HCT116 (cell line): ENCODE data around the gene CDKN1C. TPM values are rescaled to one million over a fixed set of nuclear protein-coding genes. Genes with fewer than 3 reads are reported as not detected.
A peak's percentile ranks its signal among the peaks of the same experiment; 100 is the strongest.

Experiments
- ATAC-seq: fragments of 200-7000 bp; cut with Tn5 transposase; 2 replicates; pipeline ENCODE4 v1.9.1; 2020; ENCODE audit warnings: mild to moderate bottlenecking, moderate library complexity
- Bru-seq: library from RNA; stranded (reverse); fragments of 400-500 nt; gene quantifications from one replicate; lab custom pipeline; 2021; lab: Mats Ljungman, UMichigan
- BruChase-seq, 2 experiments: library from RNA; stranded (reverse); fragments of 400-500 nt; gene quantifications; one replicate each; lab custom pipeline; 2021; lab: Mats Ljungman, UMichigan
- BruUV-seq: library from RNA; stranded (reverse); fragments of 400-500 nt; replicated peaks from 2 replicates; lab custom pipeline; 2021; lab: Mats Ljungman, UMichigan
- CTCF ChIA-PET: fragments of 300-600 bp; sonication (Branson Sonifier 250); formaldehyde crosslinking; loops from one replicate; lab custom pipeline; 2021; ENCODE audit warnings: antibody characterized with exemption; lab: Charles Lee
- POLR2A ChIA-PET: fragments of 300-600, 350-600 bp; sonication (Branson Sonifier 250); formaldehyde crosslinking; loops from one replicate; lab custom pipeline; 2021; ENCODE audit warnings: antibody characterized with exemption; lab: Charles Lee
- RAD21 ChIA-PET, 2 experiments: fragments of 300-600 bp; sonication (Branson Sonifier 250); formaldehyde crosslinking; loops; one replicate each; lab custom pipeline; 2023; ENCODE audit warnings: low total read pairs in 2 of 2; ENCODE audit not compliant: uncharacterized antibody in 2 of 2, unreplicated experiment in 2 of 2, low non-redundant PET in 1 of 2; lab: Charles Lee
- DNase-seq: peaks from one replicate; pipeline ENCODE4 v3.0.0-alpha.2; 2010; ENCODE audit warnings: low read depth, low spot score
- H2AFZ ChIP-seq: fragments of 200-600 bp; shearing (Covaris generic), sonication (generic); 2 replicates; pipeline ENCODE4 v1.6.1; 2017; ENCODE audit warnings: low read depth, mixed run types, mixed read lengths, antibody characterized with exemption, low read length; ENCODE audit not compliant: poor library complexity, severe bottlenecking
- H3K27ac ChIP-seq: 2 replicates; pipeline ENCODE4 v1.5.1; 2012; ENCODE audit warnings: low read depth, low read length
- H3K27me3 ChIP-seq: fragments of 200-600 bp; sonication (generic); 2 replicates; pipeline ENCODE4 v1.6.1; 2016; ENCODE audit warnings: mixed run types, low read length, mixed read lengths; ENCODE audit not compliant: insufficient read depth
- H3K36me3 ChIP-seq, 2 experiments: fragments of 200-500 bp in 1 of 2; fragments of 200-600 bp in 1 of 2; sonication (Bioruptor generic) in 1 of 2; sonication (generic) in 1 of 2; 2 replicates each; pipeline versions ENCODE4 v1.5.1 to v1.6.1; 2014 to 2016; ENCODE audit warnings: low read length in 2 of 2, inconsistent platforms in 1 of 2, mixed read lengths in 1 of 2, mixed run types in 1 of 2; ENCODE audit not compliant: insufficient read depth in 2 of 2, control insufficient read depth in 1 of 2
- H3K4me1 ChIP-seq, 2 experiments: fragments of 200-600 bp in 1 of 2; sonication (generic) in 1 of 2; 2 replicates each; pipeline versions ENCODE4 v1.5.1 to v1.6.1; 2012 to 2017; ENCODE audit warnings: low read length in 2 of 2, inconsistent platforms in 1 of 2, mild to moderate bottlenecking in 1 of 2, mixed read lengths in 1 of 2, mixed run types in 1 of 2, moderate library complexity in 1 of 2; ENCODE audit not compliant: insufficient read depth in 2 of 2, control insufficient read depth in 1 of 2
- H3K4me2 ChIP-seq: fragments of 200-600 bp; sonication (generic); 2 replicates; pipeline ENCODE4 v1.6.1; 2017; ENCODE audit warnings: mixed run types, low read length, mixed read lengths
- H3K4me3 ChIP-seq, 2 experiments: fragments of 200-600 bp in 1 of 2; sonication (generic) in 1 of 2; replicated peaks in 1 of 2; 2 replicates each; pipeline ENCODE4 v1.5.1; 2011 to 2016; ENCODE audit warnings: low read length in 2 of 2, control low read depth in 1 of 2, low read depth in 1 of 2, mild to moderate bottlenecking in 1 of 2, mixed read lengths in 1 of 2, mixed run types in 1 of 2
- H3K79me2 ChIP-seq: fragments of 200-600 bp; sonication (generic); 2 replicates; pipeline ENCODE4 v1.6.1; 2017; ENCODE audit warnings: mild to moderate bottlenecking, mixed run types, low read length, moderate library complexity, mixed read lengths; ENCODE audit not compliant: insufficient read depth
- H3K9ac ChIP-seq: fragments of 200-600 bp; sonication (generic); 2 replicates; pipeline ENCODE4 v1.6.1; 2016; ENCODE audit warnings: low read length, mixed read lengths
- H3K9me2 ChIP-seq: fragments of 200-600 bp; sonication (generic), shearing (Covaris generic); 2 replicates; pipeline ENCODE4 v1.6.1; 2017; ENCODE audit warnings: mixed run types, mild to moderate bottlenecking, moderate library complexity; ENCODE audit not compliant: insufficient read depth
- H3K9me3 ChIP-seq, 2 experiments: fragments of 200-500 bp in 1 of 2; fragments of 200-600 bp in 1 of 2; sonication (Bioruptor generic) in 1 of 2; sonication (generic) in 1 of 2; 2 replicates each; pipeline ENCODE4 v1.6.1; 2014 to 2017; ENCODE audit warnings: low read length in 2 of 2, mixed read lengths in 2 of 2, inconsistent platforms in 1 of 2, low read depth in 1 of 2, mild to moderate bottlenecking in 1 of 2, mixed run types in 1 of 2, moderate library complexity in 1 of 2; ENCODE audit not compliant: control insufficient read depth in 1 of 2, insufficient read depth in 1 of 2
- H4K20me1 ChIP-seq: fragments of 200-600 bp; sonication (generic), shearing (Covaris generic); 2 replicates; pipeline ENCODE4 v1.6.1; 2017; ENCODE audit warnings: mixed run types, mild to moderate bottlenecking, moderate library complexity; ENCODE audit not compliant: insufficient read depth
- CBX3 ChIP-seq: IDR thresholded peaks from 2 replicates; pipeline ENCODE4 v1.6.1; 2012; ENCODE audit warnings: low read depth
- CEBPB ChIP-seq: IDR thresholded peaks from 2 replicates; pipeline ENCODE4 v1.6.1; 2012; ENCODE audit warnings: low read depth
- EGR1 ChIP-seq: IDR thresholded peaks from 2 replicates; pipeline ENCODE4 v1.6.1; 2012; ENCODE audit warnings: low read depth
- ELF1 ChIP-seq: IDR thresholded peaks from 2 replicates; pipeline ENCODE4 v1.6.1; 2012; ENCODE audit warnings: low read depth, borderline replicate concordance
- EZH2 ChIP-seq: fragments of 200-600 bp; sonication (generic); IDR thresholded peaks from 2 replicates; pipeline ENCODE4 v1.6.1; 2017; ENCODE audit warnings: antibody characterized with exemption, mixed run types
- EZH2phosphoT487 ChIP-seq: fragments of 200-600 bp; IDR thresholded peaks from 2 replicates; pipeline ENCODE4 v1.6.1; 2018; ENCODE audit warnings: antibody characterized with exemption, borderline replicate concordance
- FOSL1 ChIP-seq: IDR thresholded peaks from 2 replicates; pipeline ENCODE4 v1.6.1; 2012; ENCODE audit warnings: low read depth
- JUND ChIP-seq: IDR thresholded peaks from 2 replicates; pipeline ENCODE4 v1.6.1; 2012
- POLR2A ChIP-seq: IDR thresholded peaks from 2 replicates; pipeline ENCODE4 v1.7.0; 2011; ENCODE audit warnings: borderline replicate concordance; ENCODE audit not compliant: insufficient read depth, insufficient read length; ENCODE audit errors: extremely low read depth
- POLR2AphosphoS5 ChIP-seq: IDR thresholded peaks from 2 replicates; pipeline ENCODE4 v1.6.1; 2011; ENCODE audit warnings: mild to moderate bottlenecking, low read depth, low read length, moderate library complexity
- RAD21 ChIP-seq: IDR thresholded peaks from 2 replicates; pipeline ENCODE4 v1.6.1; 2012; ENCODE audit warnings: low read depth, mild to moderate bottlenecking
- SIN3A ChIP-seq: IDR thresholded peaks from 2 replicates; pipeline ENCODE4 v1.6.1; 2012; ENCODE audit warnings: low read depth
- SP1 ChIP-seq: IDR thresholded peaks from 2 replicates; pipeline ENCODE4 v1.6.1; 2012; ENCODE audit warnings: low read depth
- SRF ChIP-seq: IDR thresholded peaks from 2 replicates; pipeline ENCODE4 v1.6.1; 2012; ENCODE audit warnings: low read depth
- TCF7L2 ChIP-seq: IDR thresholded peaks from 2 replicates; pipeline ENCODE4 v1.7.0; 2011; ENCODE audit warnings: borderline replicate concordance, inconsistent platforms; ENCODE audit not compliant: insufficient read depth, insufficient read length; ENCODE audit errors: extremely low read depth
- YY1 ChIP-seq: IDR thresholded peaks from 2 replicates; pipeline ENCODE4 v1.6.1; 2011; ENCODE audit warnings: low read length, low read depth, moderate library complexity, mild to moderate bottlenecking; ENCODE audit not compliant: insufficient replicate concordance; ENCODE audit errors: extremely low read depth
- ZFX ChIP-seq: fragments of 450-650 bp; IDR thresholded peaks from 2 replicates; pipeline ENCODE4 v1.6.1; 2017
- ZNF274 ChIP-seq: fragments of 200-500 bp; sonication (Bioruptor generic); IDR thresholded peaks from 2 replicates; pipeline ENCODE4 v1.6.1; 2014; ENCODE audit warnings: mild to moderate bottlenecking, low read depth, low read length, inconsistent platforms
- intact Hi-C: fragments of 100-400 bp; cut with micrococcal nuclease; formaldehyde crosslinking; loops from 2 replicates; pipeline ENCODE4 v1.10.0; 2022
- long read RNA-seq: library from polyadenylated mRNA; unstranded; transcript quantifications from one replicate; pipeline ENCODE4 v2.0.0, GENCODE V29; 2021; ENCODE audit not compliant: unreplicated experiment
- polyA plus RNA-seq: library from polyadenylated mRNA; unstranded; fragments of >200 nt; gene quantifications from 2 replicates; pipeline ENCODE4 v1.2.1, GENCODE V29; 2012; ENCODE audit warnings: missing spikeins
- total RNA-seq: library from RNA; stranded (reverse); gene quantifications from one replicate; pipeline ENCODE4 v1.2.1, GENCODE V29; 2021; ENCODE audit not compliant: unreplicated experiment
- TF ChIP-seq, protein P1 (sequence below): IDR thresholded peaks from 2 replicates; pipeline ENCODE4 v1.6.1; 2011; ENCODE audit warnings: mild to moderate bottlenecking, low read length, moderate library complexity; ENCODE audit not compliant: insufficient replicate concordance; ENCODE audit errors: extremely low read depth
- TF ChIP-seq, protein P2 (sequence below), 3 experiments: fragments of 200-600 bp in 1 of 3; sonication (generic) in 1 of 3; IDR thresholded peaks in 2 of 3; conservative IDR thresholded peaks in 1 of 3; 2 replicates each; pipeline ENCODE4 v1.5.1; 2012 to 2017; ENCODE audit warnings: low read depth in 2 of 3, low read length in 2 of 3, antibody characterized with exemption in 1 of 3, borderline replicate concordance in 1 of 3, control low read depth in 1 of 3, mild to moderate bottlenecking in 1 of 3, mixed read lengths in 1 of 3, mixed run types in 1 of 3, moderate library complexity in 1 of 3; ENCODE audit not compliant: insufficient read depth in 1 of 3
- TF ChIP-seq, protein P3 (sequence below): IDR thresholded peaks from 2 replicates; pipeline ENCODE4 v1.6.1; 2012
- TF ChIP-seq, protein P4 (sequence below): IDR thresholded peaks from 2 replicates; pipeline ENCODE4 v1.6.1; 2012

Gene CDKN1C
- total RNA-seq (24.0 TPM), Bru-seq, nascent RNA (percentile 41 among the genes with signal in this experiment), BruChase-seq, experiment 1, labeled RNA remaining after a 6-hour chase (percentile 76 among the genes with signal in this experiment), BruChase-seq, experiment 2, labeled RNA remaining after a 2-hour chase (percentile 60 among the genes with signal in this experiment)
- polyA plus RNA-seq, result 15.9 and 22.3 TPM in 2 replicates
- long read RNA-seq, transcript CDKN1C-204 (4 exons, 1,771 nt), result major isoform, 8 of 22 reads
- long read RNA-seq, partial matches to known transcripts, result 2 of 22 reads
- long read RNA-seq, other reads (novel, unspliced or antisense), result 7 of 22 reads

- no peaks in the 10 kb centered on the region for H4K20me1 ChIP-seq
- H3K36me3 ChIP-seq, result no peaks in the 10 kb centered on the region
- intact Hi-C loops, result no loop called here
- no peak within 1 kb of the TSS for H2AFZ ChIP-seq
- H3K9ac ChIP-seq, result peak within 1 kb of the TSS; percentile 52; the same call in 1 of the 2 replicates
- DNase-seq (peak; percentile 59), ATAC-seq (peak; percentile 69)
- H3K27me3 ChIP-seq, result no peaks in the 10 kb centered on the region
- H3K9me2 ChIP-seq, result no peaks in the 10 kb centered on the region
- H3K27ac ChIP-seq, result peak within 1 kb of the TSS; percentile 67; the same call in 1 of the 2 replicates
- peak within 1 kb of the TSS; percentile 55 to 63 for H3K4me3 ChIP-seq
- no peaks in the 10 kb centered on the region for H3K9me3 ChIP-seq
- ChIA-PET POLR2A (interaction anchor here (0.6 to 2.4 kb wide), 8 partner anchors 11 to 354 kb away, joined by 3 to 10 read pairs (median 4); partner anchors contain the start of genes KCNQ1OT1 and PHLDA2), CTCF (interaction anchor here (1.5 to 13.7 kb wide), 2 partner anchors 206 to 353 kb away, joined by 4 to 337 read pairs; no protein-coding TSS in a partner anchor), RAD21 (interaction anchor here in 1 of 2 experiments (1.3 kb wide), 1 partner anchor 352 kb away, joined by 6 read pairs; no protein-coding TSS in a partner anchor)
- peaks cover 11 to 37% of the 10 kb centered on the region in 2 experiments for H3K4me1 ChIP-seq
- no peaks in the 10 kb centered on the region for H3K79me2 ChIP-seq
- peak within 1 kb of the TSS; percentile 95 for H3K4me2 ChIP-seq
- no TSS peak for BruUV-seq
- TF ChIP-seq JUND, result no peak
- TF ChIP-seq RAD21, result no peak
- TF ChIP-seq, protein P1, sequence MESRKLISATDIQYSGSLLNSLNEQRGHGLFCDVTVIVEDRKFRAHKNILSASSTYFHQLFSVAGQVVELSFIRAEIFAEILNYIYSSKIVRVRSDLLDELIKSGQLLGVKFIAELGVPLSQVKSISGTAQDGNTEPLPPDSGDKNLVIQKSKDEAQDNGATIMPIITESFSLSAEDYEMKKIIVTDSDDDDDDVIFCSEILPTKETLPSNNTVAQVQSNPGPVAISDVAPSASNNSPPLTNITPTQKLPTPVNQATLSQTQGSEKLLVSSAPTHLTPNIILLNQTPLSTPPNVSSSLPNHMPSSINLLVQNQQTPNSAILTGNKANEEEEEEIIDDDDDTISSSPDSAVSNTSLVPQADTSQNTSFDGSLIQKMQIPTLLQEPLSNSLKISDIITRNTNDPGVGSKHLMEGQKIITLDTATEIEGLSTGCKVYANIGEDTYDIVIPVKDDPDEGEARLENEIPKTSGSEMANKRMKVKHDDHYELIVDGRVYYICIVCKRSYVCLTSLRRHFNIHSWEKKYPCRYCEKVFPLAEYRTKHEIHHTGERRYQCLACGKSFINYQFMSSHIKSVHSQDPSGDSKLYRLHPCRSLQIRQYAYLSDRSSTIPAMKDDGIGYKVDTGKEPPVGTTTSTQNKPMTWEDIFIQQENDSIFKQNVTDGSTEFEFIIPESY, result peak; percentile 26
- peak; percentile 9 for TF ChIP-seq TCF7L2
- no peak for TF ChIP-seq EZH2
- no peak for TF ChIP-seq CEBPB
- no peak for TF ChIP-seq FOSL1
- TF ChIP-seq POLR2A, result peak; percentile 93
- TF ChIP-seq EGR1, result no peak
- TF ChIP-seq EZH2phosphoT487, result no peak
- TF ChIP-seq ZNF274, result no peak
- TF ChIP-seq, protein P2, sequence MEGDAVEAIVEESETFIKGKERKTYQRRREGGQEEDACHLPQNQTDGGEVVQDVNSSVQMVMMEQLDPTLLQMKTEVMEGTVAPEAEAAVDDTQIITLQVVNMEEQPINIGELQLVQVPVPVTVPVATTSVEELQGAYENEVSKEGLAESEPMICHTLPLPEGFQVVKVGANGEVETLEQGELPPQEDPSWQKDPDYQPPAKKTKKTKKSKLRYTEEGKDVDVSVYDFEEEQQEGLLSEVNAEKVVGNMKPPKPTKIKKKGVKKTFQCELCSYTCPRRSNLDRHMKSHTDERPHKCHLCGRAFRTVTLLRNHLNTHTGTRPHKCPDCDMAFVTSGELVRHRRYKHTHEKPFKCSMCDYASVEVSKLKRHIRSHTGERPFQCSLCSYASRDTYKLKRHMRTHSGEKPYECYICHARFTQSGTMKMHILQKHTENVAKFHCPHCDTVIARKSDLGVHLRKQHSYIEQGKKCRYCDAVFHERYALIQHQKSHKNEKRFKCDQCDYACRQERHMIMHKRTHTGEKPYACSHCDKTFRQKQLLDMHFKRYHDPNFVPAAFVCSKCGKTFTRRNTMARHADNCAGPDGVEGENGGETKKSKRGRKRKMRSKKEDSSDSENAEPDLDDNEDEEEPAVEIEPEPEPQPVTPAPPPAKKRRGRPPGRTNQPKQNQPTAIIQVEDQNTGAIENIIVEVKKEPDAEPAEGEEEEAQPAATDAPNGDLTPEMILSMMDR (IDR thresholded peaks at IDR 0.05 in 2 of 3, conservative IDR thresholded peaks at IDR 0.05 in 1 of 3; ENCODE audit: borderline replicate concordance in 1 of 3, insufficient read depth in 1 of 3, low read depth in 2 of 3, low read length in 2 of 3), result no peak
- TF ChIP-seq YY1, result peak; percentile 9
- TF ChIP-seq ZFX, result no peak
- no peak for TF ChIP-seq SP1
- no peak for TF ChIP-seq CBX3
- no peak for TF ChIP-seq SIN3A
- TF ChIP-seq SRF, result no peak
- TF ChIP-seq ELF1, result no peak
- TF ChIP-seq, protein P3, sequence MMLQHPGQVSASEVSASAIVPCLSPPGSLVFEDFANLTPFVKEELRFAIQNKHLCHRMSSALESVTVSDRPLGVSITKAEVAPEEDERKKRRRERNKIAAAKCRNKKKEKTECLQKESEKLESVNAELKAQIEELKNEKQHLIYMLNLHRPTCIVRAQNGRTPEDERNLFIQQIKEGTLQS, result no peak
- TF ChIP-seq, protein P4, sequence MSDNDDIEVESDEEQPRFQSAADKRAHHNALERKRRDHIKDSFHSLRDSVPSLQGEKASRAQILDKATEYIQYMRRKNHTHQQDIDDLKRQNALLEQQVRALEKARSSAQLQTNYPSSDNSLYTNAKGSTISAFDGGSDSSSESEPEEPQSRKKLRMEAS, result no peak
- peak; percentile 95 for TF ChIP-seq POLR2AphosphoS5
Observed at GRCh38 chr11:2885678-2886081, at the start of gene CDKN1C. Gene CDKN1C (minus strand): TSS chr11:2885775. CDS start chr11:2885456, 319 bp downstream.
